Activated CD4-positive, alpha-beta T cell treated with anti-CD3 and anti-CD28 coated beads for 24 hours (primary cell): ENCODE data around the gene MAPKAPK2.
"Not testable (repeated sequence)": the region's sequence is repeated elsewhere in the genome, so short reads cannot be mapped to it uniquely, and the experiment has no call there.

Experiments
- DNase-seq, 2 donors: peaks; one replicate each; pipeline ENCODE4 v3.0.0-alpha.2; 2020; ENCODE audit warnings: low read depth in 2 of 2

The MAPKAPK2 gene

DNA sequence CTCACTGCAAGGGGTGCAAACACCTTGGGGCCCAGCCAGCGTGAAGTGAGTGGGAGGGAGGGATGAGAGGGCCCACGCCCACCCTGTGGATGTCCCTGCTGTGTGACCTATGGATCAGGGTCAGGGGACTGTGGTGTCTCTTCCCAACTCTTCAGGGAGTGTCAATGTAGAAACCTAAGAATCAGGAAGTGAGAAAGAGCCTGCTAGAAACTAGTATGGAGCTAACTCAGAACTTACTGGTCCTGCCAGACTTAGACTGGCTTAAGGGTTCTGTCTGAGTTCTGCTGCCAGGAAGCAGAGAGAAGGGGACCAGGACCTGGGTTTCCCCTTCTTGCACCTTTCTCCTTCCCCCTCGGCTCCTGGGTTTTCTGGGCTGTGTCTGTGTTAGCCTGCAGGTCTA lies 89.4 kb downstream of the MAPKAPK2 start:
- no peak for DNase-seq

DNA sequence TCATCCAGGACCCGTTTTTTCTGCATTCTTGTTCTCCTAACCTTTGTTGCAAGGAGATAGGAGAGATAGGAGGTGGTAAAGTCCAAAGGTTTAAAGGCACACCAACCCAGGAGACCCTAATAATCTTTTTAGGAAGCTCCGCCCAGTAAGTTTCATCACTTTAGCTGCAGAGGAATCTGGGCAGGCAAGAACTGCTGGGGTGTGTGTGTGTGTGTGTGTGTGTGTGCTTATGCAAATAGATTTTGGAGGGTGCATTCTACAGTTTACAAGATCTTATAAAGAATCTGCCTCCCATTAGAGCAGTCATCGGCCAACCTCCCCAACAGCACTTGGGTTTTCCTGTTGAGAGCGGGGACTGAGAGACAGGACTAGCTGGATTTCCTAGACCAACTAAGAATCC lies 91.5 kb downstream of the MAPKAPK2 start:
- no peak for DNase-seq

DNA sequence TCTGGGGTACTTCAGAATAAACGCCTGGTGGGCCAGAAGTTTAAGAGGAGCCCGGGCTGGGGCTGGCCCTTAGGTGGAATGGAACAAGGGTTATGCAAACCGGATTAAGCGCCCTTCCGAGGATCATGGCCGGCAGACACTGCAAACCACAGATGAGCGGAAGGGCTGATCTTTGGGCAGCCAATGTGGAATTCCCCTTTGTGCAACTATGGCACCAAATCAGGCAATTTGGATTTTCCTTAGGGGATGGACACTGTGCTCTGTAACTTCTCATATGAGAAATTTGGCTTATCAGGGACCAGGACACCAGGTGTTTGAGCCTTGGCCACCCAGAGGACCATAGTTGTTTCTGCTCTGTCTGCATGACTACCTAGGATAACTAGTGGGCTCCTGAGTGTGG lies 93.3 kb downstream of the MAPKAPK2 start:
- no peak for DNase-seq

DNA sequence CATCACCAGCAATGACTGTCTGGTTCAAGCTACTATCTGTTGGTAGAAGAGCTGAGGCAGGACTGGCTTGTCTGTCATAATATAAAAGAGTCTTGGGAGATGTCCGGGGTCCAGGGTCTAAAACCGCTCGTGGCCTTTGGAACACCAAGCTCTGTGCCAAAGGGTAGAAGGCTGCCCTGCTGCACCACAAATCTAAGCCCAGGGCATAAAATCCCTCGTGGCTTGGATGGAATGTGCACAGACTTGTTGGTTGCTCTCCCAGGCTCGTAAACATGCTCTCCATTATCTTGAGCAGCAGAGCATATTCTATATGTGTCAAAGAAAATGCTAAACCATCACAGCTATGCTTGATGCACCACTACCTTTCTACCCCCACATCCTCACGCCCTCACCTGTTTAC lies 94.2 kb downstream of the MAPKAPK2 start:
- DNase-seq = not testable (repeated sequence)

DNA sequence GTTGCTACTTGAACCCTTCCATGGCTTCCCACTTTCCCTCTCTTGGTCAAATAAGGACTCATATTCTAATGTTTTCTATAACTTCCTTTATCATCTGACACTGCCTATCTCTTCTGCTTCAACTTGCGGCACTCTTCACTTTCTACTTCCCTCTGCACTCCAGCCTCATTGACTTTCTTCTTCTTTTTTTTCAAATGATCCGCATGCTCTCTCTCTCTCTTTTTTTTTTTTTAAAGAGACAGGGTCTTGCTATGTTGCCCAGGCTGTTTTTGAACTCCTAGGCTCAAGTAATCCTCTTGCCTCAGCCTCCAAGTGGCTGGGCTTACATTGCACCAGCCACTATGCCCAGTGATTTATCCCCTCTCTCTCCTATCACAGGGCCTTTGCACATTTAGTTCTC lies 94.9 kb downstream of the MAPKAPK2 start:
- no peak for DNase-seq

DNA sequence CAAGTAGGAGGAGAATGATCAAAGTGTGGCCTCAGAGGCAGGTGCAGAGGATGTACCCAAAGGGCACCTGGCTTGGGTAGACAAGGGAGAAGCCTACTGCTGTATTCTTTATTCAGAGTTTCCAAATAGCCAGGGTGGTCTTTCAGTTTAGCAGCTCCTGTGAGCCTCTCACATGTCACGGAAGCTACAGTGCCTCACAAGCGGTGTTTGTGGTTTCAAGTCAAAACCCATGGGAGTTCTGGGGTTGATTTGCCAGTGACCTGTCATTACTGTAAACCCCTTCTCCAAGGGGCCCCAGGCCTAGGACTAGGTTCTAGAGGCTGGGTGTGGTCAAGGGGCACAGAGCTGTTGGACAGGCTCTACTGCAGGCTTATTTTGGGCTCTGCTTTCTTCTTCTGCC lies 97.7 kb downstream of the MAPKAPK2 start:
- DNase-seq = no peak

DNA sequence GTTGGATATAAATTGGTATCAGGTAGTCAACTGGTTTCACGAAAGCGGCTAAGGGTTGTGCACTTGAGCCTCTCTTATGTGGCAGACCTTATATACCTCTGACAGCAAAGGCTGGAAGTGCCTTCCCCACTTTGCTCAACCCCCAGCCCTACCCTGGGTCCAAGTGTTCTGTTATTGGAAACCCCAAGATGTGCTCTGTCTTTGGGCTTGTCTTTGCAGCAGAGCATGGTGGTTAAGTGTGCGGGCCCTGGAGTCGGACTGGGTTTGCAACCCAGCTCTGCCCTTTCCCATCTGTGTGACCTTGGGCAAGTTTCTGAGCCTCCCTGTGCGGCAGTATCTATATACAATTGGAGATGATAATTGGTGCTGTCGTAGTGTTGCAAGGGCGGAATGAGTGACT lies 98.8 kb downstream of the MAPKAPK2 start:
- DNase-seq = no peak
